Keratinocyte (primary cell): ENCODE data around the gene GPR3.

Experiments used
- EZH2 ChIP-seq: IDR thresholded peaks from one replicate; pipeline ENCODE4 v1.6.1; 2012; ENCODE audit warnings: inconsistent platforms, mild to moderate bottlenecking, low read length, moderate library complexity
- TF ChIP-seq, protein P1 (sequence below), 3 experiments: IDR thresholded peaks in 1 of 3; conservative IDR thresholded peaks in 1 of 3; optimal IDR thresholded peaks in 1 of 3; 2 replicates in 2 of 3; 3 replicates in 1 of 3; pipeline versions ENCODE3 to v1.5.1; 2011; ENCODE audit warnings: low read length in 3 of 3, mild to moderate bottlenecking in 3 of 3, moderate library complexity in 2 of 3, control low read depth in 1 of 3, inconsistent platforms in 1 of 3; ENCODE audit not compliant: insufficient read depth in 2 of 3; ENCODE audit errors: extremely low read depth in 1 of 3

DNA sequence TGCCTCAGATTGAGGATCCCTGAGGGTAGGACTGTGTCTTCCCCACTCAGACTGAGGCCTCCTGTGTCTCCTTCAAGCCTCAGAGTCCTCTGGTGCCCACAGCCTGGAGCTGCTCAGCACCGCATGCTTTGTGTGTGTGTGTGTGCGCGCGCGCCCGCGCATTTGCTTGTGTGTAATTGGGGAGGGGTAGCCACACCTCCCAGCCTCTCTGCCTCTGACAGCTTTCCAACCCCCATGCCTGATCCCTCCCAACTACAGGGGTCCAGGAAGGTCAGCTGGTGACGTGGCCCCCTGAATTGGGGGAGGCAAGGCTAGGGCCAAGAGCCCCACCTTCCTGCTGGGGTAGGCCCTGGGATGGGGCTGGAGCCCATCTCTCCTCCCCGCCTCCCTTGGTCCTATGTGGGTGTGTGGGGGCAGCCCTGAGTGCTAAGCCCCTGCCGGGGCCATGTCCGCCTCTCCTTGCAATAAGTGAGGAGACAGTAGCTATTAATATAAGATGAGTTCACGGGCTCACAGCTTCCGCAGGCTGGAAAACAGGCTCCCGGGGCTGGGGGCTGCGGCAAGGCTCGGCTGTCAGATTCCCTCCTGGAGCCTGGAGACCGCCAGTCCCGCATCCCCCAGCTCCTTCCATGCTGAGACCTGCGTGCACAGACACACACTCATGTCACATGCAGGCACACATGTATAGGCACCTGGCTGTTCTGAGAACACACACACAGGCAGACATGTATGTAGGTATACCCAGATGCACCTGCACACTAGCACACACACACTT, 7.0 kb downstream of the GPR3 start:
- TF ChIP-seq, protein P1, sequence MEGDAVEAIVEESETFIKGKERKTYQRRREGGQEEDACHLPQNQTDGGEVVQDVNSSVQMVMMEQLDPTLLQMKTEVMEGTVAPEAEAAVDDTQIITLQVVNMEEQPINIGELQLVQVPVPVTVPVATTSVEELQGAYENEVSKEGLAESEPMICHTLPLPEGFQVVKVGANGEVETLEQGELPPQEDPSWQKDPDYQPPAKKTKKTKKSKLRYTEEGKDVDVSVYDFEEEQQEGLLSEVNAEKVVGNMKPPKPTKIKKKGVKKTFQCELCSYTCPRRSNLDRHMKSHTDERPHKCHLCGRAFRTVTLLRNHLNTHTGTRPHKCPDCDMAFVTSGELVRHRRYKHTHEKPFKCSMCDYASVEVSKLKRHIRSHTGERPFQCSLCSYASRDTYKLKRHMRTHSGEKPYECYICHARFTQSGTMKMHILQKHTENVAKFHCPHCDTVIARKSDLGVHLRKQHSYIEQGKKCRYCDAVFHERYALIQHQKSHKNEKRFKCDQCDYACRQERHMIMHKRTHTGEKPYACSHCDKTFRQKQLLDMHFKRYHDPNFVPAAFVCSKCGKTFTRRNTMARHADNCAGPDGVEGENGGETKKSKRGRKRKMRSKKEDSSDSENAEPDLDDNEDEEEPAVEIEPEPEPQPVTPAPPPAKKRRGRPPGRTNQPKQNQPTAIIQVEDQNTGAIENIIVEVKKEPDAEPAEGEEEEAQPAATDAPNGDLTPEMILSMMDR (optimal IDR thresholded peaks at IDR 0.05 in 1 of 3, IDR thresholded peaks at IDR 0.05 in 1 of 3, conservative IDR thresholded peaks at IDR 0.05 in 1 of 3; ENCODE audit: extremely low read depth in 1 of 3, insufficient read depth in 2 of 3, low read length in 3 of 3): no peak
- TF ChIP-seq EZH2: no peak
